Kidney (tissue), 14 donors: ENCODE data around the gene PHF3. TPM values are rescaled to one million over a fixed set of nuclear protein-coding genes. Genes with fewer than 3 reads are reported as not detected.

ENCODE experiments used
- DNase-seq, 5 donors: peaks; one replicate each; pipeline ENCODE4 v3.0.0-alpha.2; 2013 to 2020
- FAIRE-seq: peaks from 2 replicates; lab custom pipeline; 2012; peaks lifted over from hg19 to GRCh38; lab: Jason Lieb, UNC
- H3K27ac ChIP-seq, 2 donors: one replicate each; pipeline ENCODE4 v1.7.0; 2013; ENCODE audit warnings: low read depth in 2 of 2, low read length in 2 of 2, inconsistent platforms in 1 of 2
- H3K27me3 ChIP-seq: one replicate; pipeline ENCODE4 v1.7.1; 2013; ENCODE audit warnings: low read length, inconsistent platforms; ENCODE audit not compliant: control insufficient read depth, insufficient read depth
- H3K36me3 ChIP-seq, 3 donors: one replicate each; pipeline versions ENCODE4 v1.7.0 to v1.7.1; 2013; ENCODE audit warnings: low read length in 3 of 3, control low read depth in 1 of 3, inconsistent platforms in 1 of 3; ENCODE audit not compliant: insufficient read depth in 3 of 3, control insufficient read depth in 2 of 3
- H3K4me1 ChIP-seq, 3 donors: one replicate each; pipeline versions ENCODE4 v1.7.0 to v1.7.1; 2013; ENCODE audit warnings: low read length in 3 of 3, inconsistent platforms in 1 of 3, low read depth in 1 of 3; ENCODE audit not compliant: control insufficient read depth in 2 of 3, insufficient read depth in 2 of 3
- H3K4me3 ChIP-seq, 3 donors: one replicate each; pipeline versions ENCODE4 v1.7.0 to v1.8.1; 2013; ENCODE audit warnings: low read length in 3 of 3, control low read depth in 1 of 3, inconsistent platforms in 1 of 3
- H3K9ac ChIP-seq, 3 donors: one replicate each; pipeline versions ENCODE4 v1.7.0 to v1.7.1; 2013; ENCODE audit warnings: low read length in 3 of 3, control low read depth in 1 of 3, inconsistent platforms in 1 of 3
- H3K9me3 ChIP-seq, 3 donors: one replicate each; pipeline versions ENCODE4 v1.7.0 to v1.7.1; 2013; ENCODE audit warnings: low read length in 3 of 3, control low read depth in 1 of 3, inconsistent platforms in 1 of 3; ENCODE audit not compliant: control insufficient read depth in 2 of 3, insufficient read depth in 1 of 3
- intact Hi-C: fragments of 100-400 bp; cut with DNase I; formaldehyde crosslinking; loops from one replicate; pipeline ENCODE4 v1.11.1; 2022
- polyA plus RNA-seq: library from polyadenylated mRNA; stranded (reverse); fragments of 350-450 nt; fragmentation: Illumina TruSeq; extraction: RNeasy Lipid Tissue Mini Kit (QIAGEN cat#74804); gene quantifications from one replicate; pipeline ENCODE4 v1.2.3, GENCODE V29; 2014; ENCODE audit warnings: low read depth, low replicate concordance; ENCODE audit not compliant: insufficient read depth
- total RNA-seq: library from RNA; stranded (reverse); fragmentation: NEBNext Ultra II Directional; extraction: Animal tissue kit (Norgen Biotek cat#: 25700); gene quantifications from one replicate; pipeline ENCODE4 v1.2.1, GENCODE V29; 2021
- TF ChIP-seq, protein P1 (sequence below): IDR thresholded peaks from 3 replicates; pipeline ENCODE4 v1.5.1; 2012; ENCODE audit warnings: mild to moderate bottlenecking, moderate library complexity, borderline replicate concordance; ENCODE audit not compliant: insufficient read depth; ENCODE audit errors: extremely low read depth
- donor health status: control.
- donor health status: control.
- donor health status: control.
- donor health status: control.
- donor health status: control.
- donor health status: DM: yes; HTN: yes; CAD: no.
- donor health status: Normal renal cell carcinoma (clear cell type).

Gene PHF3
- total and polyA plus RNA-seq, 2 donors from 2014 or later = 9.5 to 58.3 TPM

DNA sequence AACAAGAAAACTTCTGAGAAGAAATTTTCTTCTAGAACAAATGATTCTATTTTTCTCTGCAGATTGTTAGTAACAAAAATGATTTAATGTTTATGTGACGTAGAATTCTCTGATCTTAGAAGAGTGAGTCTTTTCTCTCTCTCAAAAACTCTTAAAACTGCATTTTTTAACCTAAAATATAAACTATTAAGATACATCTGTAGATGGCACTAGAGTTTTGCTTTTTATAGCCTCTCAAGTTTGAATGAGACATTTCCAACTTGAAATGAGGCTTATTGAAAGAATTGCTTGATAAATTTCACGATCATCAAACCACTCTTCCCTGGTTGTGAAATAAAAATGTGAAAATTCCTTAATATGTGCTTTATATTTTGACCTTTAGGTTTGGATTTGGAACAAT lies 53.8 kb downstream of the PHF3 start:
- no peaks in the 10 kb centered on the region for H3K9me3 ChIP-seq
- TF ChIP-seq, protein P1, sequence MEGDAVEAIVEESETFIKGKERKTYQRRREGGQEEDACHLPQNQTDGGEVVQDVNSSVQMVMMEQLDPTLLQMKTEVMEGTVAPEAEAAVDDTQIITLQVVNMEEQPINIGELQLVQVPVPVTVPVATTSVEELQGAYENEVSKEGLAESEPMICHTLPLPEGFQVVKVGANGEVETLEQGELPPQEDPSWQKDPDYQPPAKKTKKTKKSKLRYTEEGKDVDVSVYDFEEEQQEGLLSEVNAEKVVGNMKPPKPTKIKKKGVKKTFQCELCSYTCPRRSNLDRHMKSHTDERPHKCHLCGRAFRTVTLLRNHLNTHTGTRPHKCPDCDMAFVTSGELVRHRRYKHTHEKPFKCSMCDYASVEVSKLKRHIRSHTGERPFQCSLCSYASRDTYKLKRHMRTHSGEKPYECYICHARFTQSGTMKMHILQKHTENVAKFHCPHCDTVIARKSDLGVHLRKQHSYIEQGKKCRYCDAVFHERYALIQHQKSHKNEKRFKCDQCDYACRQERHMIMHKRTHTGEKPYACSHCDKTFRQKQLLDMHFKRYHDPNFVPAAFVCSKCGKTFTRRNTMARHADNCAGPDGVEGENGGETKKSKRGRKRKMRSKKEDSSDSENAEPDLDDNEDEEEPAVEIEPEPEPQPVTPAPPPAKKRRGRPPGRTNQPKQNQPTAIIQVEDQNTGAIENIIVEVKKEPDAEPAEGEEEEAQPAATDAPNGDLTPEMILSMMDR = no peak
- no peaks in the 10 kb centered on the region for H3K27me3 ChIP-seq
- FAIRE-seq (no peak), DNase-seq (no peak)
- H3K9ac ChIP-seq = no peak overlapping the region
- no peak overlapping the region for H3K4me3 ChIP-seq
- intact Hi-C loops = no loop called here
- peaks cover 0 to 12% (median 7%) of the 10 kb centered on the region in 3 donors for H3K36me3 ChIP-seq
- peaks cover 0 to 6% (median 0%) of the 10 kb centered on the region in 3 donors for H3K4me1 ChIP-seq
- no peak overlapping the region for H3K27ac ChIP-seq

DNA sequence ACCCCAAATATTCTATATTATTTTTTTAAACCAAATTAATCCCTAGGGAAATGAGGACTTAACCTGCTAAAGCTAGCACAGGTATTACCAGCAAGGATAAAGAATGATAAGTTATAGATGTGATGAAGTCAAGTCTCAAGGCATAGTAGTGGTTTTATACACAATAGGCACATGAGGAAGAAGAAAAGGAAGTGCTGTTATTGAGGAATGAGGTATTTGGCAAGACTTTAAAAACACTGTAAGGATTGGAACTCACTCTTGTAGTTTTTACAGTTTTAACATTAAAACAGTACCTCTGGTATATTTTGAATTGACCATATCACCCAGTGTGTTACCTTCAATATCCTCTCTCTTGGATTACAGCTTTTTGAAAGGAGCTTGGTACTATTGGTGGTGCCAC lies 54.6 kb downstream of the PHF3 start:
- FAIRE-seq = no peak
- intact Hi-C loops = no loop called here
- Histone ChIP-seq H3K9me3 (no peaks in the 10 kb centered on the region), H3K27me3 (no peaks in the 10 kb centered on the region), H3K4me1 (peaks cover 0 to 6% (median 0%) of the 10 kb centered on the region in 3 donors), H3K9ac (no peak overlapping the region), H3K27ac (no peak overlapping the region), H3K4me3 (no peak overlapping the region), H3K36me3 (peaks cover 0 to 4% (median 2%) of the 10 kb centered on the region in 3 donors)
- no peak for DNase-seq
- TF ChIP-seq, protein P1 = no peak

DNA sequence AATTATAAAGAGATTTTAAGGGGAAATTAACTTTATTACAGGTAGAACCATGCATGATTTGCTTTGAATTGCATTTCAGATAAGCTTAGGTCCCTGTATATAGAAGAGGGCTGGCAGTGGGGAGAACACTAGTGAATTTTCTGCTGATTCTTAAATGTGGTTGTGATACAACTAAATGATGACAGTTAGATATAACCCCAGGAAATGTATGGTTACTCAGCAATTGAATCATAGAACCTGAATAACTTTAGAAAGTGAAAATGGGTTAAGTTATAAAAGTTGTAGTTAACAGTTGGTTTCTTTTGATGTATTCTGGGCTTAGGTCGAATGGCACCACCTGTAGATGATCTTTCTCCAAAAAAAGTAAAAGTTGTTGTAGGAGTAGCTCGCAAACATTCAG lies 70.1 kb downstream of the PHF3 start:
- H3K27ac ChIP-seq = no peak overlapping the region
- FAIRE-seq (no peak), DNase-seq (no peak)
- H3K4me1 ChIP-seq = no peaks in the 10 kb centered on the region
- intact Hi-C loops = no loop called here
- no peak overlapping the region for H3K9ac ChIP-seq
- no peak overlapping the region for H3K4me3 ChIP-seq
- H3K36me3 ChIP-seq = peaks cover 7 to 38% (median 9%) of the 10 kb centered on the region in 3 donors
- no peaks in the 10 kb centered on the region for H3K9me3 ChIP-seq
- H3K27me3 ChIP-seq = no peaks in the 10 kb centered on the region
- TF ChIP-seq, protein P1 = no peak

DNA sequence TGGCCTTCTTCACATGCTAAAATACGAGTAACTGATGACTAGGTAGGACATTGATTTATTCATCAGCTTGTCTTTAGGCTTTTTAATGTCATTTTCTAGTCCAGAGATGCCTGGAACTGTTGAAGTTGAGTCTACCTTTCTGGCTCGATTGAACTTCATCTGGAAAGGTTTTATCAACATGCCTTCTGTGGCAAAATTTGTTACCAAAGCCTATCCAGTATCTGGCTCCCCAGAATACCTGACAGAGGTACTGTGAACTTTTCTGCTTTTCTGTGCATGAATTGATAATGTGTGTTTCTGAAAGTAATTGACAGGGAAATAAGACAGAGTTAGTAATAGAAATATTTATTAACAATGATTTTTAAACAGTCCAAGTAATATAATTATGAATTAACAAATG lies 71.0 kb downstream of the PHF3 start:
- FAIRE-seq (no peak), DNase-seq (no peak)
- intact Hi-C loops = no loop called here
- H3K27ac ChIP-seq = no peak overlapping the region
- H3K9me3 ChIP-seq = no peaks in the 10 kb centered on the region
- TF ChIP-seq, protein P1 = no peak
- no peak overlapping the region for H3K4me3 ChIP-seq
- no peak overlapping the region for H3K9ac ChIP-seq
- H3K4me1 ChIP-seq = no peaks in the 10 kb centered on the region
- H3K27me3 ChIP-seq = no peaks in the 10 kb centered on the region
- peaks cover 7 to 47% (median 9%) of the 10 kb centered on the region in 3 donors for H3K36me3 ChIP-seq
